Fibroblast of the aortic adventitia (primary cell): ENCODE measurements around the gene ZIC5. TPM values are rescaled to one million over a fixed set of nuclear protein-coding genes. Genes with fewer than 3 reads are reported as not detected.

Experiments used
- DNase-seq: peaks from one replicate; pipeline ENCODE4 v3.0.0-alpha.2; 2010; ENCODE audit warnings: low read depth
- H3K4me3 ChIP-seq: 2 replicates; pipeline ENCODE4 v1.5.1; 2011; ENCODE audit warnings: low read depth, mild to moderate bottlenecking, control low read depth, low read length, moderate library complexity
- CTCF ChIP-seq: IDR thresholded peaks from 2 replicates; pipeline ENCODE4 v1.5.1; 2011; ENCODE audit warnings: mild to moderate bottlenecking, low read length, control low read depth, inconsistent platforms; ENCODE audit not compliant: insufficient read depth
- total RNA-seq: library from RNA; depleted of rRNA; stranded (reverse); fragments of >200 nt; gene quantifications from 2 replicates; pipeline ENCODE4 v1.2.3, GENCODE V29; 2012; ENCODE audit warnings: low replicate concordance

ZIC5 gene
- total RNA-seq, 1 donor = not detected

GRCh38 chr13:99982731-99983498 lies 11.3 kb upstream of the ZIC5 start:
- no peak for DNase-seq
- H3K4me3 ChIP-seq = no peak overlapping the region
- no peak for TF ChIP-seq CTCF

GRCh38 chr13:99982036-99982730 lies 10.6 kb upstream of the ZIC5 start:
- DNase-seq = no peak
- H3K4me3 ChIP-seq = no peak overlapping the region
- TF ChIP-seq CTCF = no peak

- no peak for DNase-seq
- TF ChIP-seq CTCF = no peak
- H3K4me3 ChIP-seq = peak within 1 kb of the TSS; percentile 53
Observed at GRCh38 chr13:99981735-99982035, 10.1 kb upstream of the ZIC5 start, which contains the start of gene ZIC2. Gene ZIC2, plus strand, starts transcription at chr13:99981784. Its CDS starts 281 bp downstream, at chr13:99982065.

GRCh38 chr13:99980824-99981734 lies 9.5 kb upstream of the ZIC5 start:
- TF ChIP-seq CTCF = no peak
- peak overlapping the region; percentile 53 for H3K4me3 ChIP-seq
- no peak for DNase-seq

- peak overlapping the region; percentile 53 for H3K4me3 ChIP-seq
- no peak for TF ChIP-seq CTCF
- DNase-seq = peak; percentile 29
Observed at GRCh38 chr13:99980201-99980823, 8.7 kb upstream of the ZIC5 start.
